Measurements from ENCODE around the gene SPATA16. TPM values are rescaled to one million over a fixed set of nuclear protein-coding genes. Genes with fewer than 3 reads are reported as not detected.
"Not testable (repeated sequence)": the region's sequence is repeated elsewhere in the genome, so short reads cannot be mapped to it uniquely, and the experiment has no call there.

Gene SPATA16
- total RNA-seq, 4 donors from 2014 or later: not detected

DNA sequence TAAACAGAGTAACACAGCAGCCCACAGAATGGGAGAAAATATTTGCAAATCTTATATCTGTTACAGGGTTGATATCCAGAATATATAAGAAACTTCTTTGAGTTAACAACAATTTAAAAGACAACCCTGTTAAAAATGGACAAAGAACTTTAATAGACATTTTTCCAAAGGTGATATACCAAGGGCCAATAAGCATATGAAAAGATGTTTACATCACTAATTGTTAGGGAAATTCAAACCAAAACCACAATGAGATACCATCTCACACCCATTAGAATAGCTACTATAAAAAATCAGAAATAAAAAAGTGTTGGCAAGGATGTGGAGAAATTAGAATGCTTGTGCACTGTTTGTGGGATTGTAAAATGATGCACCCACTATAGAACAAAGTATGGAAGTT, 110.8 kb downstream of the SPATA16 start:
- H3K4me1 ChIP-seq: no peaks in the 10 kb centered on the region
- intact Hi-C loops (cut with DNase I): no loop called here
- no peak overlapping the region for H3K4me3 ChIP-seq
- H3K27ac ChIP-seq: no peak overlapping the region
- no peaks in the 10 kb centered on the region for H3K27me3 ChIP-seq
- H3K9me3 ChIP-seq: no peaks in the 10 kb centered on the region
- TF ChIP-seq, protein P1, sequence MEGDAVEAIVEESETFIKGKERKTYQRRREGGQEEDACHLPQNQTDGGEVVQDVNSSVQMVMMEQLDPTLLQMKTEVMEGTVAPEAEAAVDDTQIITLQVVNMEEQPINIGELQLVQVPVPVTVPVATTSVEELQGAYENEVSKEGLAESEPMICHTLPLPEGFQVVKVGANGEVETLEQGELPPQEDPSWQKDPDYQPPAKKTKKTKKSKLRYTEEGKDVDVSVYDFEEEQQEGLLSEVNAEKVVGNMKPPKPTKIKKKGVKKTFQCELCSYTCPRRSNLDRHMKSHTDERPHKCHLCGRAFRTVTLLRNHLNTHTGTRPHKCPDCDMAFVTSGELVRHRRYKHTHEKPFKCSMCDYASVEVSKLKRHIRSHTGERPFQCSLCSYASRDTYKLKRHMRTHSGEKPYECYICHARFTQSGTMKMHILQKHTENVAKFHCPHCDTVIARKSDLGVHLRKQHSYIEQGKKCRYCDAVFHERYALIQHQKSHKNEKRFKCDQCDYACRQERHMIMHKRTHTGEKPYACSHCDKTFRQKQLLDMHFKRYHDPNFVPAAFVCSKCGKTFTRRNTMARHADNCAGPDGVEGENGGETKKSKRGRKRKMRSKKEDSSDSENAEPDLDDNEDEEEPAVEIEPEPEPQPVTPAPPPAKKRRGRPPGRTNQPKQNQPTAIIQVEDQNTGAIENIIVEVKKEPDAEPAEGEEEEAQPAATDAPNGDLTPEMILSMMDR (IDR thresholded peaks at IDR 0.05): no peak
- no peak for TF ChIP-seq POLR2A (IDR thresholded peaks at IDR 0.05)
- DNase-seq: no peak
- H3K36me3 ChIP-seq: no peaks in the 10 kb centered on the region

GRCh38 chr3:173028351-173028750, 112.7 kb downstream of the SPATA16 start:
- Histone ChIP-seq H3K27ac (no peak overlapping the region), H3K36me3 (no peaks in the 10 kb centered on the region), H3K27me3 (no peaks in the 10 kb centered on the region), H3K4me1 (no peaks in the 10 kb centered on the region), H3K9me3 (no peaks in the 10 kb centered on the region), H3K4me3 (no peak overlapping the region)
- TF ChIP-seq, protein P1 (IDR thresholded peaks at IDR 0.05): no peak
- TF ChIP-seq POLR2A (IDR thresholded peaks at IDR 0.05): no peak
- no peak for DNase-seq
- intact Hi-C loops (cut with DNase I): no loop called here
- WGBS, 2 donors: 90 to 94% methylated on average over 3 of the region's 3 CpGs

GRCh38 chr3:173027429-173027828, 113.6 kb downstream of the SPATA16 start:
- TF ChIP-seq, protein P1 (IDR thresholded peaks at IDR 0.05): no peak
- TF ChIP-seq POLR2A (IDR thresholded peaks at IDR 0.05): no peak
- no peaks in the 10 kb centered on the region for H3K4me1 ChIP-seq
- H3K36me3 ChIP-seq: no peaks in the 10 kb centered on the region
- WGBS, 2 donors: 41 to 61% methylated on average over 1 of the region's 1 CpG
- no peak overlapping the region for H3K4me3 ChIP-seq
- H3K27ac ChIP-seq: no peak overlapping the region
- no peaks in the 10 kb centered on the region for H3K9me3 ChIP-seq
- intact Hi-C loops (cut with DNase I): no loop called here
- DNase-seq: no peak
- H3K27me3 ChIP-seq: no peaks in the 10 kb centered on the region

GRCh38 chr3:173025941-173026340, 115.1 kb downstream of the SPATA16 start:
- H3K4me1 ChIP-seq: no peaks in the 10 kb centered on the region
- H3K27me3 ChIP-seq: no peaks in the 10 kb centered on the region
- TF ChIP-seq, protein P1 (IDR thresholded peaks at IDR 0.05): no peak
- no peak for TF ChIP-seq POLR2A (IDR thresholded peaks at IDR 0.05)
- no peak for DNase-seq
- H3K9me3 ChIP-seq: no peaks in the 10 kb centered on the region
- intact Hi-C loops (cut with DNase I): no loop called here
- H3K27ac ChIP-seq: no peak overlapping the region
- WGBS, 2 donors: 62 to 64% methylated on average over 5 of the region's 5 CpGs
- no peaks in the 10 kb centered on the region for H3K36me3 ChIP-seq
- no peak overlapping the region for H3K4me3 ChIP-seq

GRCh38 chr3:173021547-173022185, 119.4 kb downstream of the SPATA16 start:
- TF ChIP-seq POLR2A (IDR thresholded peaks at IDR 0.05): no peak
- TF ChIP-seq, protein P1 (IDR thresholded peaks at IDR 0.05): no peak
- Histone ChIP-seq H3K9me3 (no peaks in the 10 kb centered on the region), H3K27me3 (no peaks in the 10 kb centered on the region), H3K27ac (no peak overlapping the region), H3K4me3 (no peak overlapping the region), H3K4me1 (no peaks in the 10 kb centered on the region), H3K36me3 (no peaks in the 10 kb centered on the region)
- 67 to 74% methylated on average over 2 of the region's 2 CpGs for WGBS, 2 donors
- intact Hi-C loops (cut with DNase I): no loop called here
- no peak for DNase-seq

- H3K4me3 ChIP-seq; H3K27me3 ChIP-seq; DNase-seq; intact Hi-C loops (cut with DNase I); H3K36me3 ChIP-seq; H3K27ac ChIP-seq; H3K9me3 ChIP-seq; H3K4me1 ChIP-seq: not testable (repeated sequence)
- 89 to 91% methylated on average over 5 to 7 of the region's 7 CpGs for WGBS, 2 donors
These were observed 120.9 kb downstream of the SPATA16 start for GRCh38 chr3:173020128-173020527.
